Retinal pigment epithelial cell (primary cell): ENCODE measurements around the gene SLC49A3.
A peak's percentile ranks its signal among the peaks of the same experiment; 100 is the strongest.

Experiments used
- DNase-seq: peaks from one replicate; pipeline ENCODE4 v3.0.0-alpha.2; 2010; ENCODE audit warnings: low read depth
- H3K4me3 ChIP-seq: 2 replicates; pipeline ENCODE4 v1.5.1; 2011; ENCODE audit warnings: mild to moderate bottlenecking, low read length, control low read depth, moderate library complexity
- CTCF ChIP-seq: conservative IDR thresholded peaks from 2 replicates; pipeline ENCODE4 v1.5.1; 2011; ENCODE audit warnings: low read depth, low read length, control low read depth, inconsistent platforms

The SLC49A3 gene

GRCh38 chr4:666436-666810 lies 22.5 kb downstream of the SLC49A3 start:
- no peak for DNase-seq
- no peak for TF ChIP-seq CTCF
- H3K4me3 ChIP-seq, result no peak overlapping the region

- DNase-seq, result no peak
- H3K4me3 ChIP-seq, result no peak overlapping the region
- TF ChIP-seq CTCF, result no peak
These were observed 23.1 kb downstream of the SLC49A3 start for GRCh38 chr4:665751-666435.

- H3K4me3 ChIP-seq, result no peak overlapping the region
- DNase-seq, result no peak
- TF ChIP-seq CTCF, result no peak
These were observed 23.6 kb downstream of the SLC49A3 start for GRCh38 chr4:665381-665750.

GRCh38 chr4:664713-665231 lies 24.2 kb downstream of the SLC49A3 start:
- TF ChIP-seq CTCF, result no peak
- H3K4me3 ChIP-seq, result no peak overlapping the region
- DNase-seq, result no peak

- H3K4me3 ChIP-seq, result peak overlapping the region; percentile 72
- peak; percentile 14 for TF ChIP-seq CTCF
These were observed 25.2 kb downstream of the SLC49A3 start for GRCh38 chr4:663438-664428.

GRCh38 chr4:663046-663437 lies 25.9 kb downstream of the SLC49A3 start:
- no peak for TF ChIP-seq CTCF
- DNase-seq, result no peak
- H3K4me3 ChIP-seq, result peak overlapping the region; percentile 72

More at GRCh38 chr4:663438-664428, 25.2 kb downstream of the SLC49A3 start:
- no peak for DNase-seq
